B cell (primary cell): ENCODE results near the gene TMEM37. TPM values are rescaled to one million over a fixed set of nuclear protein-coding genes. Genes with fewer than 3 reads are reported as not detected.

Source experiments
- ATAC-seq: fragments of 200-7000 bp; cut with Tn5 transposase; one replicate; pipeline ENCODE4 v1.10.0; 2021; ENCODE audit warnings: low read depth, mild to moderate bottlenecking, moderate number of reproducible peaks, moderate library complexity
- CTCF ChIA-PET: fragments of 350-600 bp; sonication (Branson Sonifier 250); formaldehyde crosslinking; loops from one replicate; lab custom pipeline; 2021; ENCODE audit warnings: antibody characterized with exemption, inconsistent platforms; lab: Charles Lee
- POLR2A ChIA-PET: fragments of 350-600 bp; sonication (Branson Sonifier 250); formaldehyde crosslinking; loops from one replicate; lab custom pipeline; 2021; ENCODE audit warnings: antibody characterized with exemption; lab: Charles Lee
- DNase-seq: peaks from one replicate; pipeline ENCODE4 v3.0.0; 2013
- H2AFZ ChIP-seq: 2 replicates; pipeline ENCODE4 v1.6.1; 2012; ENCODE audit warnings: mild to moderate bottlenecking, low read depth, low read length; ENCODE audit not compliant: insufficient read depth, poor library complexity, severe bottlenecking
- H3K27ac ChIP-seq, 2 donors: 1 replicate in 1 of 2; 2 replicates in 1 of 2; pipeline ENCODE4 v1.5.1; 2012 to 2013; ENCODE audit warnings: low read length in 2 of 2, mild to moderate bottlenecking in 2 of 2, moderate library complexity in 1 of 2
- H3K27me3 ChIP-seq, 4 experiments: fragments of 200-600 bp in 1 of 4; sonication (generic) in 1 of 4; replicated peaks in 1 of 4; 1 replicate in 2 of 4; 2 replicates in 2 of 4; pipeline versions ENCODE4 v1.6.1 to v1.7.0; 2013 to 2016; ENCODE audit warnings: low read length in 3 of 4, mild to moderate bottlenecking in 2 of 4, mixed read lengths in 1 of 4, moderate library complexity in 1 of 4; ENCODE audit not compliant: insufficient read depth in 4 of 4, control insufficient read depth in 3 of 4; ENCODE audit errors: control extremely low read depth in 1 of 4
- H3K36me3 ChIP-seq, 2 experiments: replicated peaks in 1 of 2; 1 replicate in 1 of 2; 2 replicates in 1 of 2; pipeline versions ENCODE4 v1.6.1 to v1.7.1; 2013; ENCODE audit warnings: low read length in 1 of 2; ENCODE audit not compliant: insufficient read depth in 2 of 2, control insufficient read depth in 1 of 2; ENCODE audit errors: control extremely low read depth in 1 of 2, extremely low read depth in 1 of 2
- H3K4me1 ChIP-seq, 2 donors: fragments of 200-600 bp in 1 of 2; sonication (generic) in 1 of 2; 1 replicate in 1 of 2; 2 replicates in 1 of 2; pipeline versions ENCODE4 v1.5.1 to v1.6.1; 2013 to 2017; ENCODE audit warnings: low read length in 2 of 2; ENCODE audit not compliant: control insufficient read depth in 2 of 2, insufficient read depth in 2 of 2
- H3K4me2 ChIP-seq: replicated peaks from 2 replicates; pipeline ENCODE3; 2012; ENCODE audit warnings: mild to moderate bottlenecking, low read depth, low read length; ENCODE audit not compliant: poor library complexity, severe bottlenecking
- H3K4me3 ChIP-seq, 5 experiments: fragments of 200-600 bp in 1 of 5; sonication (generic) in 1 of 5; 1 replicate in 3 of 5; 2 replicates in 2 of 5; pipeline versions ENCODE4 v1.5.1 to v1.7.0; 2011 to 2016; ENCODE audit warnings: low read length in 4 of 5, mild to moderate bottlenecking in 4 of 5, low read depth in 2 of 5, control low read depth in 1 of 5, moderate library complexity in 1 of 5; ENCODE audit not compliant: insufficient read depth in 1 of 5; ENCODE audit errors: control extremely low read depth in 1 of 5, extremely low read depth in 1 of 5
- H3K79me2 ChIP-seq: fragments of 200-600 bp; sonication (generic); one replicate; pipeline ENCODE4 v1.6.0; 2016; ENCODE audit warnings: low read length; ENCODE audit not compliant: control insufficient read depth, insufficient read depth
- H3K9ac ChIP-seq: fragments of 200-600 bp; sonication (generic); 2 replicates; pipeline ENCODE4 v1.6.1; 2017; ENCODE audit warnings: mild to moderate bottlenecking, low read length, moderate library complexity
- H3K9me3 ChIP-seq, 3 donors: one replicate each; pipeline versions ENCODE4 v1.6.1 to v1.7.1; 2013; ENCODE audit warnings: low read length in 2 of 3; ENCODE audit not compliant: control insufficient read depth in 2 of 3, insufficient read depth in 1 of 3; ENCODE audit errors: control extremely low read depth in 1 of 3
- H4K20me1 ChIP-seq: 2 replicates; pipeline ENCODE4 v1.6.0; 2012; ENCODE audit warnings: mild to moderate bottlenecking, low read length; ENCODE audit not compliant: insufficient read depth, control insufficient read depth, poor library complexity, severe bottlenecking
- H3K27ac Mint-ChIP-seq: one replicate; pipeline ENCODE4 v1.8.0; 2021; ENCODE audit warnings: mixed read lengths
- H3K27me3 Mint-ChIP-seq: one replicate; pipeline ENCODE4 v1.8.0; 2021; ENCODE audit warnings: mixed read lengths
- H3K4me1 Mint-ChIP-seq: one replicate; pipeline ENCODE4 v1.8.0; 2021; ENCODE audit warnings: mixed read lengths
- H3K4me3 Mint-ChIP-seq: one replicate; pipeline ENCODE4 v1.8.0; 2021; ENCODE audit warnings: mixed read lengths
- H3K9me3 Mint-ChIP-seq: one replicate; pipeline ENCODE4 v1.8.0; 2022; ENCODE audit warnings: mixed read lengths; ENCODE audit not compliant: insufficient read depth
- EZH2 ChIP-seq: IDR thresholded peaks from 2 replicates; pipeline ENCODE4 v1.6.1; 2012; ENCODE audit warnings: borderline replicate concordance, low read depth, mild to moderate bottlenecking, moderate library complexity, low read length; ENCODE audit not compliant: insufficient read depth, poor library complexity, severe bottlenecking
- WGBS: methylation state at CpG from one replicate; pipeline ENCODE4 v1.1.5; 2013; ENCODE audit warnings: missing lambda C conversion rate; ENCODE audit not compliant: insufficient coverage; 5-methylcytosine and 5-hydroxymethylcytosine counted together
- intact Hi-C: fragments of 100-400 bp; cut with micrococcal nuclease; formaldehyde crosslinking; loops from one replicate; pipeline ENCODE4 v1.10.0; 2022
- polyA plus RNA-seq: library from polyadenylated mRNA; depleted of rRNA; stranded (reverse); fragments of >200 nt; gene quantifications from 2 replicates; pipeline ENCODE4 v1.2.3, GENCODE V29; 2012
- total RNA-seq, 2 donors: library from RNA; stranded (reverse); fragments of 120-200 nt in 1 of 2; gene quantifications; 1 replicate in 1 of 2; 2 replicates in 1 of 2; pipeline versions ENCODE4 v1.2.3 to v1.2.4, GENCODE V29; 2013 to 2022
- TF ChIP-seq, protein P1 (sequence below): fragments of 200-600 bp; IDR thresholded peaks from one replicate; pipeline ENCODE4 v1.8.0; 2022; ENCODE audit warnings: antibody characterized with exemption, mild to moderate bottlenecking

Gene TMEM37
- total and polyA plus RNA-seq, 2 donors (not counting 1 experiment from before 2014, with no cell fraction given) = not detected

DNA sequence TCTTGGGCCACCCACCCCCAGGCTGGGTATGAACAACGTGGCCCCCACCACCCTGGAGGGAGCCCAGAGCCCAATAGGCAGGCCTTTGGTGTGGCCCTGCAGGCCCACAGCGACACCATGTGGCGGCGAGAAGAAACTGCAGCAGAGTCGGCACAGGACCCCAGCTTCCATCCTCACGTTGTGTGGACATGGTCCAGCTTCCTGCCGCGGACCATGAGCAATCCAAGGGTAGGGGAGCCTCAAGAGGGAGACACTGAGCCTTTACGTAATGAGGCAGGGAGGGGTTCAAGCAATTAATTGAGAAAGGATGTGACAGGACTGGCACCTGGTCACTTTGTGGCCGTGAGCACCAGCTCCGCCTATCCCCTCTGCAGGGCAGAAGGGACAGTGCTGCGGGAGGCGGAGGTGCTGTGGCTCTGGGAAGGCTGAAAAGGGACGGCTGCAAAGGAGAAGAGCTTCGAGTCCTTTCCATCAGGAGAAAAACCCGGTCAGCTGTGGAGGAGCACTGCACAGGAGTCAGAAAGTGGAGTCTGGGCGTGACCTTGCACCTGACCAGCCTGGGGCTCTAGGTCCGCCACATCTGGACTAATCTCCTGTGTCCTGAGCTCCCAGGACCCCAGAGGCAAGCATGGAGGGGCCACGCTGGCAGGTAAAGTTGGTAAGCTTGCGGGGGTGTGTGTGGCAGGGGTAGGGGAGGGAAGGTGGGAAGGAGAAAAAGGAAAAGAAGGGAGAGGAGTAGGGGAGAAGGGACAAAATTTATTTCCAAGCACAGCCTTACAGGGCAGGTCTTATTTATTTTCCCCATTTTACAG, 44.9 kb downstream of the TMEM37 start:
- POLR2A ChIA-PET = no interaction called here
- DNase-seq (peak; percentile 58), ATAC-seq (peak; percentile 70)
- Histone ChIP-seq H3K4me3 (no peak overlapping the region), H3K79me2 (no peaks in the 10 kb centered on the region), H3K27me3 (peaks cover 0 to 10% (median 2%) of the 10 kb centered on the region in 4 experiments), H4K20me1 (no peaks in the 10 kb centered on the region), H3K9me3 (no peaks in the 10 kb centered on the region), H3K36me3 (no peaks in the 10 kb centered on the region), H3K9ac (no peak overlapping the region), H2AFZ (no peak overlapping the region), H3K27ac (no peak overlapping the region), H3K4me1 (no peaks in the 10 kb centered on the region), H3K4me2 (no peak overlapping the region)
- no peaks in the 10 kb centered on the region for H3K4me1 Mint-ChIP-seq
- H3K9me3 Mint-ChIP-seq = no peaks in the 10 kb centered on the region
- TF ChIP-seq, protein P1, sequence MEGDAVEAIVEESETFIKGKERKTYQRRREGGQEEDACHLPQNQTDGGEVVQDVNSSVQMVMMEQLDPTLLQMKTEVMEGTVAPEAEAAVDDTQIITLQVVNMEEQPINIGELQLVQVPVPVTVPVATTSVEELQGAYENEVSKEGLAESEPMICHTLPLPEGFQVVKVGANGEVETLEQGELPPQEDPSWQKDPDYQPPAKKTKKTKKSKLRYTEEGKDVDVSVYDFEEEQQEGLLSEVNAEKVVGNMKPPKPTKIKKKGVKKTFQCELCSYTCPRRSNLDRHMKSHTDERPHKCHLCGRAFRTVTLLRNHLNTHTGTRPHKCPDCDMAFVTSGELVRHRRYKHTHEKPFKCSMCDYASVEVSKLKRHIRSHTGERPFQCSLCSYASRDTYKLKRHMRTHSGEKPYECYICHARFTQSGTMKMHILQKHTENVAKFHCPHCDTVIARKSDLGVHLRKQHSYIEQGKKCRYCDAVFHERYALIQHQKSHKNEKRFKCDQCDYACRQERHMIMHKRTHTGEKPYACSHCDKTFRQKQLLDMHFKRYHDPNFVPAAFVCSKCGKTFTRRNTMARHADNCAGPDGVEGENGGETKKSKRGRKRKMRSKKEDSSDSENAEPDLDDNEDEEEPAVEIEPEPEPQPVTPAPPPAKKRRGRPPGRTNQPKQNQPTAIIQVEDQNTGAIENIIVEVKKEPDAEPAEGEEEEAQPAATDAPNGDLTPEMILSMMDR = peak; percentile 92
- no peak for TF ChIP-seq EZH2
- CTCF ChIA-PET = interaction anchor here (0.6 to 3.3 kb wide), 13 partner anchors 10 to 1255 kb away, joined by 3 to 41 read pairs (median 4); no protein-coding TSS in a partner anchor
- H3K27ac Mint-ChIP-seq = no peak overlapping the region
- 32% methylated on average over 20 of the region's 20 CpGs for WGBS
- no peak overlapping the region for H3K4me3 Mint-ChIP-seq
- intact Hi-C loops = loop anchor here (5.0 kb wide), 1 partner anchor 254 kb away; the partner anchor contains the start of gene STEAP3
- H3K27me3 Mint-ChIP-seq = peaks cover 16% of the 10 kb centered on the region

DNA sequence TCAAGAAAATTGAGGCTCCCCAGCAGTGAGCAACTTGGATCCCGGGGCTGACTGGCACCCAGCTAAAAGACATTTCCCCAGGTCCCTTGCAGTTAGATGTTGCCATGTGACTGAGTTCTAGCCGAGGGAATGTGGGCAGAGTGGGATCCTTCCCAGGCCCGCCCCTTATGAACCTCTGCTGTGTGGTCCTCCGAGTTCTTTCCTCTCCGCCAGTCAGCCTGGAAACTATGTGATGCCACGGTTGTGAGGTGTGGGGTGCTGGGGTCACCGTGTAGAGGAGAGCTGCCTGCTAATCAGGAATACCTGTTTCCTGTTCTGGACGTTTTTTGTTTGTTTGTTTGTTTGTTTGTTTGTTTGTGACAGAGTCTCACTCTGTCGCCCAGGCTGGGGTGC, 45.5 kb downstream of the TMEM37 start:
- ChIA-PET POLR2A (no interaction called here), CTCF (interaction anchor here (0.8 to 3.3 kb wide), 12 partner anchors 9 to 595 kb away, joined by 3 to 41 read pairs (median 5); no protein-coding TSS in a partner anchor)
- no peak for TF ChIP-seq EZH2
- TF ChIP-seq, protein P1 = no peak
- ATAC-seq = no peak
- Histone ChIP-seq H2AFZ (no peak overlapping the region), H3K4me3 (no peak overlapping the region), H3K36me3 (no peaks in the 10 kb centered on the region), H3K9me3 (no peaks in the 10 kb centered on the region), H3K27ac (no peak overlapping the region), H3K27me3 (peaks cover 0 to 12% (median 2%) of the 10 kb centered on the region in 4 experiments), H3K9ac (no peak overlapping the region), H3K4me1 (no peaks in the 10 kb centered on the region), H4K20me1 (no peaks in the 10 kb centered on the region), H3K4me2 (no peak overlapping the region), H3K79me2 (no peaks in the 10 kb centered on the region)
- Mint-ChIP-seq H3K27me3 (peaks cover 12% of the 10 kb centered on the region), H3K4me1 (no peaks in the 10 kb centered on the region), H3K9me3 (no peaks in the 10 kb centered on the region), H3K4me3 (no peak overlapping the region), H3K27ac (no peak overlapping the region)
- intact Hi-C loops = loop anchor here (5.0 kb wide), 1 partner anchor 255 kb away; the partner anchor contains the start of gene STEAP3
- WGBS = 85% methylated on average over 9 of the region's 9 CpGs
- DNase-seq = no peak
